Activated CD4-positive, alpha-beta T cell treated with anti-CD3 and anti-CD28 coated beads, Interleukin-2, amount 50 U/mL, for 48 hours (primary cell): ENCODE data around the gene PCCA.
"Not testable (repeated sequence)": the region's sequence is repeated elsewhere in the genome, so short reads cannot be mapped to it uniquely, and the experiment has no call there.

Experiments used
- DNase-seq, 2 experiments: peaks; one replicate each; pipeline ENCODE4 v3.0.0-alpha.2; 2020

Gene PCCA

GRCh38 chr13:100262404-100262803 lies 173.5 kb downstream of the PCCA start:
- no peak for DNase-seq

DNA sequence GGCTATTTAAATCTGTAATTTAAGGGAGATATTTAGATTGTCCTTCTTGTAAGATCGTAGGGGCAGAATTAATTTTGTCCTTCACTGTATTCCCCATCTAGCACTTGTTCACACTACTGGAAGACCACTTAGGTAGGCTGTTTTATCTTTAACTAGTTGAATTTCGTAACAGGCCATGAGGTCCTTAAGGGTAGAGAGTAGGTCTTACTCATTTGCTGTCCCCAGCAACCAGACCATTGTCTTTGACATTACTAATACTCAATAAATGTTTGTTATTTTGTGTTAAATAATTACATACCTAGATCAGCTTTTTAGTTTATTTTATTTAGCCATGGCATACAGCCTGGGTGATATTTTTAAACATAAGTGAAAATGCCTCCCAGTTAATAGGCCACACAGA lies 177.1 kb downstream of the PCCA start:
- no peak for DNase-seq

GRCh38 chr13:100269837-100270236 lies 180.9 kb downstream of the PCCA start:
- DNase-seq, result no peak

- no peak for DNase-seq
These were observed 184.2 kb downstream of the PCCA start for GRCh38 chr13:100273138-100273537.

GRCh38 chr13:100273552-100273951 lies 184.7 kb downstream of the PCCA start:
- no peak for DNase-seq

DNA sequence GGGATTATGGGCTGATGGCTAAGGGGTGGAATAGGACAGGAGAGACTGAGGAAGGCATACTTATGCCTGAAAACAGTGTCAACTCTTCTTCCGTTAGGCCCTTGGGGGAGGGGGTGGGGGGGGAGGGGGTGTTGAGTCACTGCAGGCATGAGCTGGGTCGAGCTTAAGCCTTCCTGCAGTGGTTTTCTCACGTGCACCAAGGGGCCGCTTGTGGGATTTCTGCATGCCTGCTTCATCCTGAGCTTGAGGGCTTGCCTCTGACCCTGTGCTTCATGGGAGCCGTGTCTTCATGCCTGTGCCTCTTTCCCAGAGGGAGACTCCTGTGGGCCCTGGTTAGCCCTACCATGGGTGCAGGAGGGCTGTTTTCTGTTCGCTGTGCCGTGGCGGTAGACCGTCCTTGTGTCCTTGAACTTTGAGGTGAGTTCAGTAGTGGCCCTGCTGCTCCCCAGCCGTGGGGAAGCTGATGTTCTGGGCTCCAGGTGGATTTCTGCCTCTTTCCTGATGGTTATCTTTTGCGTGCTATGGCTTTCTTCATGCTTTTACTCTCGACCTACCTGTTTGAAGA lies 186.1 kb downstream of the PCCA start:
- DNase-seq, result no peak

DNA sequence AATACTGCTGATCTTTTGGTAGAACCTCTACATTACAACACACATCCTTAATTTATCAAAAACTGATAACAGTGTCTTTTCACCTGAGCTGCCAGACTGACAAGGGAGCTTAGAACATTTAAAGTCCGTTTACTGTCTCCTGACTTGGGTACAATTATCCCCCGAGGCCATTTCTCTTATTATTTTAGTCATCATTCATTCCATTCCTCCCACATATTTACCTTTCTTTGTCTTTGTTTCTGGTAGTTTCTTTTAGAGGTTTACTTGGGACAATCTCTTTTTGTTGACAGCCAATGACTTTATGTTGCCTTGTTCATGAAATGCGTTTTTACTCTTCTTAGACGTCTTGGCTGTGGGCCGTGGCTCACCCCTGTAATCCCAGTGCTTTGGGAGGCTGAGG lies 186.9 kb downstream of the PCCA start:
- no peak for DNase-seq

DNA sequence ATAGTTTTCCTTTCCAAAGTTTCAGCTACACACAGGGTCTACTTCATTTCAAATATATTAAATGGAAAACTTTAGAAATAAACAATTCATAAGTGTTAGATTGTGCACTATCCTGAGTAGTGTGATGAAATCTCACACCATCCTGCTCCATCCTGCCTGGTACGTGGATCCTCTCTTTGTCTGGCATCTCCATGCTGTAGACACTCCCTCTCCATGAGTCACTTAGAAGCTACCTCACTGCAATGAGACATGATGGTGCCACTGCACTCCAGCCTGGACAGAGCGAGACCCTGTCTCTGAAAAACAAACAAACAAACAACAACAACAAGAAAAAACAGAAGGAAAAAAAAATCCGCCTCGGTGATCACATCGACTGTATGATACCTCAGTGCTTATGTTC lies 191.8 kb downstream of the PCCA start:
- no peak for DNase-seq

DNA sequence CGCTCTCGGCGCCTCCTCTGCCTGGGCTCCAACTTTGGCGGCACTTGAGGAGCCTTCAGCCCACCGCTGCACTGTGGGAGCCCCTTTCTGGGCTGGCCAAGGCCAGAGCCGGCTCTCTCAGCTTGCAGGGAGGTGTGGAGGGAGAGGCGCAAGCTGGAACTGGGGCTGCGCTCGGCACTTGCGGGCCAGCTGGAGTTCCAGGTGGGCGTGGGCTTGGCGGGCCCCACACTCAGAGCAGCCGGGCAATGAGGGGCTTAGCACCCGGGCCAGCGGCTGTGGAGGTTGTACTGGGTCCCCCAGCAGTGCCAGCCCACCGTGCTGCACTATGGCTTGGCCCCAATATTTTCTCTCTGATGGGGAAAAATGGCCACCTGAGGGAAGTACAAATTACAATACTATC lies 193.4 kb downstream of the PCCA start:
- DNase-seq, result not testable (repeated sequence)

GRCh38 chr13:100290165-100290801 lies 201.4 kb downstream of the PCCA start:
- no peak for DNase-seq

DNA sequence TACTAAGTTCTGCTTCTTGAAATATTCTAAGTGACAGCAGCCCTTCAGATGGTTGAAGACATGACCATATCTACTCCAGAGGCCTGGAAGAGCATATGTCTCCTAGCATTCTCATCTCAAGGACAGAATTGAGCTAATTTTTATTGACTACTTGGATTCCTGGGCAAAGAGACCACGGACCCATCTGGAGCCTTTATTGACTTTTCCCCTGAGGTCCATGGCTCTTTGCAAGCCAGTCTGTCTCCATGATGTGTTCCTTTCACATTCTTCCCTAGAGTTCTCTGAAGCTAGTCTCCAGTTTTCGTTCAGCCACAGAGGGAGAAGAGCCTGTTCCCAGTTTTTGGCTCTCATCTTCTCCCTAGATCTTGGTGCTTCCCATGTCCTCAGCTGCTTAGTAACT lies 202.7 kb downstream of the PCCA start:
- DNase-seq, result no peak

- no peak for DNase-seq
These were observed 208.5 kb downstream of the PCCA start for GRCh38 chr13:100297413-100297812.

GRCh38 chr13:100298116-100298681 lies 209.3 kb downstream of the PCCA start:
- no peak for DNase-seq

GRCh38 chr13:100298691-100299090 lies 209.8 kb downstream of the PCCA start:
- DNase-seq, result no peak

- DNase-seq, result no peak
These were observed 211.3 kb downstream of the PCCA start for GRCh38 chr13:100300243-100300642.

DNA sequence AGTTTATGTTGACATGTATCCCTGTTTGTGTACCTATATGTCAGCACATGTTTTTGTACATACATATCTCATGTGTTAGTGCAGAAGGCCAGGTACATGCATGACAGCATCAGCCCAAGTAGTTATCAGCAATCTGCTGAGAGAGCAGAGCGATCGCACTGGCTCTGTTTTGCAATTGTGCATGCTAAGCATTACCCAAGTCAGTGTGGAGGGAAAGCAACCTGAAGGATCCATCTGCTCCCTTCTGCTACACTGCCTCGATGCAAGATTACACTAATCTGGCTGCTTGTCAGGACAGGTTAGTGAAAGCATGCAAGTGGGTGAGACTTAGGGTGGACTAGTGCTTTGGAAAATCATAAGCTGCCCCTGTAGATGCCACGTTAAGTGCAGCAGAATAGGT lies 211.8 kb downstream of the PCCA start:
- no peak for DNase-seq

- no peak for DNase-seq
These were observed 212.5 kb downstream of the PCCA start for GRCh38 chr13:100301418-100301817.

DNA sequence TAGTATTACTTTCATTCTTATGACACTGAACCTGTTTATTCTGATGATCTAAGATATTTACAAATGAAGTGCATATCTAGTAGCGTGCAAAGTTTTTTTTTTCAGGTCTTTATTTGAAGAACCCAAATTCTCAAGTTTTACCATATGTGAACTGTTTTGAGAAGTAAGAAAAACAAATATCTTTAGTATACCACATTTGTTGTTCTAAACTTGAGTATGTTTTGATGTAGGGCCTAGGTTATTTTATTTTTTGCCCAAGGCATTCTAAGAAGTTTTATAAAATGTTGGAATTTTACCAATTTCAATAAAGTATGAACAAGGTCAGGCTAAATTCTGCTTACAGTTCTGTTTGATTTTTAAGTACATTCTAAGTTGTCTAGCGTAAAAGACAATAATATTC lies 213.5 kb downstream of the PCCA start:
- no peak for DNase-seq

- no peak for DNase-seq
These were observed 215.3 kb downstream of the PCCA start for GRCh38 chr13:100304229-100304628.

GRCh38 chr13:100305398-100305797 lies 216.5 kb downstream of the PCCA start:
- DNase-seq, result no peak

- DNase-seq, result no peak
These were observed 217.1 kb downstream of the PCCA start for GRCh38 chr13:100306030-100306429.

DNA sequence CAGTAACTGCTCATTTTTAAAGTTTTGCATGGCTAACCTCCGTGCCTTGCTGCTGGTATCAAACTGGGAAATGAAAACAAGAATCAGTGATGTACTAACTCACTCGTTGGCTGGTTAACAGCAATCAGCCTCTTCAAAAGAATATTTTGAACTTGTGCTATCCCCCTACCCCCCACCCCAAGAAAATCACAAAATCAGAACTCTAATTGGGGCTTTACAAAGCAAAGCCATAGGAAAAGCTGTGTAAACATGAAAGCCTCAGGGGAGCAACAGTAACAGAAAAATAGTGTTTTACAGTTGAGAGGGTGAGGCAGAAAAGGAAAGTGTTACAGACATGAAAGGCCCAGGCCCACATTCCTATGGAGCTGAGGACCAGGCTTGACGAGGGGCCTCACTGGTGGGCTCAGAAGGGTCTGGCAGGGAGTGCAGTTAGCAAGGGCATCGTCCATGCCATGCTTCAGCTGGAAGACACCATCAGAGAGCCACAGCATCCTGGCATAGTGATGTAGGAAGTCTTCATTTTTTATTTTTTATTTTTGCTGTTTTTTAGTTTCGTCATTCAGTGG lies 217.6 kb downstream of the PCCA start:
- no peak for DNase-seq

DNA sequence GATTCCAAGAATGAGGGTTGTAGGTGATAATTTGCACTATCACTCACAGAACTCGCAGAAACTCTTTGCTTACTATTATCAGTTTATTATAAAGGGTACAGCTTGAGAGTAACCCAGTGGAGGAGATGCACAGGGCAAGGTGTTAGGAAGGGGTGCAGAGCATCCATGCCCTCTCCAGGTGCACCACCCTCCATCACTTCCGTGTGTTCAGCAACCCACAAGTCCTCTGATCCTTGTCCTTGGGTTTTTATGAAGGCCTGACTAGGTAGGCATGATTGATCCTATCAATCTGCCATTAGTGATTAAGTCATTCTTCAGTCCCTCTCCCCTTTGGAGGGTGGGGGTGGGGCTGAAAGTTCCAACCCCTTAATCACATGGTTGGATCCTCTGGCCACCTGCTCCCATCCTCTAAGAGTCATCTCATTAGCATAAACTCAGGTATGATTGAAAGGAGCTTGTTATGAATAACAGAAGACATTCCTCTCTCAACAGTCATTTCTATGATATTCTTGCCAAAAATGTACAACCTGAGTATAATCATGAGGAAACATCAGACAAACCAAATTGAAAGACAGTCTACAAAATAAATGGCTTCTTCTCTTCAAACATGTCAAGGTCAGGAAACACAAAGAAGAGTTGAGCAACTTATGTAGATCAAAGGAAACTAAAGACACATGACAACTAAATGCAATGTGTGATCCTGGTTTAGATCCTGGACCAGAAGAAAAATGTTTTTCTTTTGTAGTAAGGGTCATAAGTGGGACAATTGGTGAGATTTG lies 225.4 kb downstream of the PCCA start:
- DNase-seq, result no peak

- DNase-seq, result no peak
These were observed 226.6 kb downstream of the PCCA start for GRCh38 chr13:100315522-100315921.
